ENCODE measurements around the gene MOV10L1. TPM values are rescaled to one million over a fixed set of nuclear protein-coding genes. Genes with fewer than 3 reads are reported as not detected.

The MOV10L1 gene
- total and polyA plus RNA-seq, 12 donors: 0.16 to 0.42 (median 0.26) TPM; not detected in 8

- Histone ChIP-seq H3K9me3 (no peaks in the 10 kb centered on the region), H3K27ac (no peak overlapping the region), H3K4me3 (no peak overlapping the region), H3K4me1 (peaks cover 4 to 27% (median 18%) of the 10 kb centered on the region in 9 donors), H3K27me3 (no peaks in the 10 kb centered on the region), H3K36me3 (peaks cover 0 to 68% (median 5%) of the 10 kb centered on the region in 9 donors)
- DNase-seq (no peak), ATAC-seq (no peak)
- intact Hi-C loops (cut with DNase I): loop anchor here in 1 of 10 donors (10.0 kb wide), 1 partner anchor 272 kb away; no protein-coding TSS in a partner anchor
- no peak for TF ChIP-seq CTCF (IDR thresholded peaks at IDR 0.05)
- WGBS, 2 donors: 86 to 88% methylated on average over 23 of the region's 23 CpGs
Measured at GRCh38 chr22:50197000-50197800, 107.4 kb downstream of the MOV10L1 start.

- Histone ChIP-seq H3K27ac (no peak overlapping the region), H3K9me3 (no peaks in the 10 kb centered on the region), H3K36me3 (peaks cover 0 to 69% (median 5%) of the 10 kb centered on the region in 9 donors), H3K4me1 (peaks cover 4 to 29% (median 23%) of the 10 kb centered on the region in 9 donors), H3K4me3 (no peak overlapping the region), H3K27me3 (no peaks in the 10 kb centered on the region)
- intact Hi-C loops (cut with DNase I): loop anchor here in 1 of 10 donors (10.0 kb wide), 1 partner anchor 273 kb away; no protein-coding TSS in a partner anchor
- DNase-seq (no peak), ATAC-seq (peak in 1 of 8 donors; percentile 11)
- no peak for TF ChIP-seq CTCF (IDR thresholded peaks at IDR 0.05)
- WGBS, 2 donors: 94 to 95% methylated on average over 61 of the region's 61 CpGs
Measured at GRCh38 chr22:50197856-50198623, 108.2 kb downstream of the MOV10L1 start.

GRCh38 chr22:50198624-50199017, 108.8 kb downstream of the MOV10L1 start:
- H3K36me3 ChIP-seq: peaks cover 0 to 68% (median 5%) of the 10 kb centered on the region in 9 donors
- H3K4me1 ChIP-seq: peaks cover 4 to 30% (median 23%) of the 10 kb centered on the region in 9 donors
- no peaks in the 10 kb centered on the region for H3K27me3 ChIP-seq
- no peaks in the 10 kb centered on the region for H3K9me3 ChIP-seq
- H3K4me3 ChIP-seq: no peak overlapping the region
- intact Hi-C loops (cut with DNase I): loop anchor here in 1 of 10 donors (10.0 kb wide), 1 partner anchor 274 kb away; no protein-coding TSS in a partner anchor
- DNase-seq: no peak
- WGBS, 2 donors: 90 to 93% methylated on average over 16 of the region's 16 CpGs
- no peak for TF ChIP-seq CTCF (IDR thresholded peaks at IDR 0.05)
- peak in 1 of 8 donors; percentile 1 for ATAC-seq
- H3K27ac ChIP-seq: no peak overlapping the region

GRCh38 chr22:50199251-50199721, 109.5 kb downstream of the MOV10L1 start:
- WGBS, 2 donors: 75 to 76% methylated on average over 18 of the region's 18 CpGs
- H3K36me3 ChIP-seq: peaks cover 0 to 62% (median 9%) of the 10 kb centered on the region in 9 donors
- no peaks in the 10 kb centered on the region for H3K27me3 ChIP-seq
- H3K4me1 ChIP-seq: peaks cover 4 to 32% (median 23%) of the 10 kb centered on the region in 9 donors
- peak overlapping the region in 2 of 10 donors; percentile 8 to 85 for H3K27ac ChIP-seq
- no peaks in the 10 kb centered on the region for H3K9me3 ChIP-seq
- peak in 1 of 8 donors; percentile 12 for ATAC-seq
- intact Hi-C loops (cut with DNase I): loop anchor here in 1 of 10 donors (10.0 kb wide), 1 partner anchor 274 kb away; no protein-coding TSS in a partner anchor
- no peak for DNase-seq
- no peak for TF ChIP-seq CTCF (IDR thresholded peaks at IDR 0.05)
- H3K4me3 ChIP-seq: peak overlapping the region in 1 of 10 donors; percentile 74

All from heart right ventricle (tissue), 16 donors.